Measurements from ENCODE around the gene POLR1D. TPM values are rescaled to one million over a fixed set of nuclear protein-coding genes. Genes with fewer than 3 reads are reported as not detected.

POLR1D gene
- total and polyA plus RNA-seq, 8 donors = 100 to 164 (median 143) TPM

DNA sequence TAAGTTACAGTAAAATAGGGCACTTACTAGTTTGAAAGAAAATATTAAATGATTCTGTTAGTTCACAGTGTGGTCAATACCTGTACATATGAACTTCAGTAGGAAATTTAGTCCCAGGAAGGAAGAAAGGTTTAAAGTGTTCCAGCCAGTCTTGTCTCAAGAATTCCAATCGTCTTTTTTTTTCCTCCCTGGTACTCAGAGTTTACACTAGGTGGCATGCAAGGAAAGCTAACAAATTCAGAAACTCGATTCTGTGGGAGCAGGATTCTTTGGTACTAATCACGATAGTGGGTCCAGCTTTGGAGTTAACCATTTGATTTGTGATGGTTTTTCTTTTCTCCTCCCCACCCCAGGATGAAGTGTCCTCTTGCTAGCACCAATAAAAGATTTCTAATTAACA lies 43.6 kb downstream of the POLR1D start:
- Histone ChIP-seq H3K27ac (no peak overlapping the region), H3K9me3 (no peaks in the 10 kb centered on the region), H3K4me1 (no peaks in the 10 kb centered on the region), H3K27me3 (no peaks in the 10 kb centered on the region), H3K36me3 (peaks cover 0 to 16% of the 10 kb centered on the region in 2 donors), H3K4me3 (no peak overlapping the region)
- DNase-seq (no peak), ATAC-seq (no peak)
- no peak for TF ChIP-seq CTCF (IDR thresholded peaks at IDR 0.05)
- intact Hi-C loops (cut with DNase I) = no loop called here

DNA sequence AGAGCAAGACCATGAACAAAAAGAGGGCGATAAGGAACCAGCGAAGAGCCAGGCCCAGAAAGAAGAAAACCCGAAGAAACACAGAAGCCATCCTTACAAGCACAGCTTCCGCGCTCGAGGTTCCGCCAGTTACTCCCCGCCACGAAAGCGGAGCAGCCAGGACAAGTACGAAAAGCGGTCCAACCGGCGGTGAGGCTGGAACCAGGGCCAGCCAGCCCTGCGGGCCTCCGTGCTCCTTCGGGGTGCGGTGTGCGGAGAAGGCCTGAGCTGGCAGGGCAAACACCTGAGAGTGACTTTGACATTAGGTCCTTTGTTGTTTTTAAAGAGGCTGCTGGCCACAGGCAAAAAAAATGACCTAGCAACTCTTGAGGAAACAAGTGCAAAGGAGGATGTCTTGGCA lies 44.1 kb downstream of the POLR1D start:
- Histone ChIP-seq H3K4me1 (no peaks in the 10 kb centered on the region), H3K27me3 (no peaks in the 10 kb centered on the region), H3K36me3 (peaks cover 0 to 16% of the 10 kb centered on the region in 2 donors), H3K9me3 (no peaks in the 10 kb centered on the region), H3K27ac (no peak overlapping the region), H3K4me3 (no peak overlapping the region)
- peak in 1 of 4 donors; percentile 69 for DNase-seq
- TF ChIP-seq CTCF (IDR thresholded peaks at IDR 0.05) = no peak
- ATAC-seq = no peak
- intact Hi-C loops (cut with DNase I) = no loop called here

- Histone ChIP-seq H3K36me3 (peaks cover 0 to 16% of the 10 kb centered on the region in 2 donors), H3K4me3 (no peak overlapping the region), H3K9me3 (peaks cover 0 to 2% of the 10 kb centered on the region in 2 donors), H3K27ac (no peak overlapping the region), H3K4me1 (no peaks in the 10 kb centered on the region), H3K27me3 (no peaks in the 10 kb centered on the region)
- no peak for ATAC-seq
- DNase-seq = no peak
- no peak for TF ChIP-seq CTCF (IDR thresholded peaks at IDR 0.05)
- intact Hi-C loops (cut with DNase I) = no loop called here
Observed at GRCh38 chr13:27666951-27667350, 45.3 kb downstream of the POLR1D start.

GRCh38 chr13:27667946-27668345 lies 46.3 kb downstream of the POLR1D start:
- no peaks in the 10 kb centered on the region for H3K4me1 ChIP-seq
- TF ChIP-seq CTCF (IDR thresholded peaks at IDR 0.05) = no peak
- H3K27me3 ChIP-seq = no peaks in the 10 kb centered on the region
- no peak overlapping the region for H3K27ac ChIP-seq
- no peak for ATAC-seq
- peaks cover 0 to 16% of the 10 kb centered on the region in 2 donors for H3K36me3 ChIP-seq
- intact Hi-C loops (cut with DNase I) = no loop called here
- no peak for DNase-seq
- peaks cover 0 to 6% of the 10 kb centered on the region in 2 donors for H3K9me3 ChIP-seq
- no peak overlapping the region for H3K4me3 ChIP-seq

- Histone ChIP-seq H3K27ac (no peak overlapping the region), H3K4me1 (no peaks in the 10 kb centered on the region), H3K4me3 (no peak overlapping the region), H3K36me3 (peaks cover 0 to 12% of the 10 kb centered on the region in 2 donors), H3K27me3 (no peaks in the 10 kb centered on the region), H3K9me3 (peaks cover 0 to 6% of the 10 kb centered on the region in 2 donors)
- DNase-seq (no peak), ATAC-seq (no peak)
- no peak for TF ChIP-seq CTCF (IDR thresholded peaks at IDR 0.05)
- intact Hi-C loops (cut with DNase I) = no loop called here
Observed at GRCh38 chr13:27670861-27671260, 49.2 kb downstream of the POLR1D start.
